Measurements from ENCODE around the gene SPAG4. TPM values are rescaled to one million over a fixed set of nuclear protein-coding genes. Genes with fewer than 3 reads are reported as not detected.

SPAG4 gene
- 3.7 and 5.4 TPM in 2 replicates for total RNA-seq

DNA sequence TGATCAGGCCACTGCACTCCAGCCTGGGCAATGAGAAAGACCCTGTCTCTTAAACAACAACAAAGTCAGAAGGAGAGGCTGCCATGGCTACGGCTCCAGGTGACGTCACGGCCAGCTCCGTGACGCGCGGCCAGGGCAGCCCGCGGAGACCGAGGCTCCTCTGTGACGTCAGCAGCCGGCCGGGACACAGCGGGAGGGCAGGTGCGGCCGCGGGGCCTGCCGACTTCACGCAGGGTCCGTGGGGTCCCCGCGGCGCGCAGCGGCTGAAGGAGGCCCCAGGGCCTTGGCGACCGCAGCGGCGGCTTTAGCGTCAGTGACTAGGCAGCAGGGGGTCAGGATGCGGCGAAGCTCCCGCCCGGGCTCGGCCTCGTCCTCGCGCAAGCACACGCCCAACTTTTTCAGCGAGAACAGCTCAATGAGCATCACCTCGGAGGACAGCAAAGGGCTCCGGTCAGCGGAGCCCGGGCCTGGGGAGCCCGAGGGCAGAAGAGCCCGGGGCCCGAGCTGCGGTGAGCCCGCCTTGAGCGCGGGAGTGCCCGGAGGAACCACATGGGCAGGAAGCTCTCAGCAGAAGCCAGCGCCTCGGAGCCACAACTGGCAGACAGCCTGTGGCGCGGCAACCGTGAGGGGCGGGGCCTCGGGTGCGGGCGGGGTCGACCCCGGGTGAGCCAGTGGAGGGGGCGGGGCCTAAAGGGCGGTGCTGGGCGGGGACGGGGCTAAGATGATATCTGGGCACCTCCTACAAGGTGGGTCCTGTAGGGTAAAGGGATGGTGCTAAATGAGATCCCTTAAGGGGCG is at the start of gene SPAG4:
SPAG4 (plus strand) TSS at position 163 of the 798 bp plus-strand sequence; CDS start at position 338, 175 bp downstream.
- intact Hi-C loops (cut with micrococcal nuclease): loop anchor here (1.0 to 10.0 kb wide), 10 partner anchors 15 to 909 kb away; partner anchors contain the start of genes CEP250, CPNE1, ERGIC3 and NFS1

DNA sequence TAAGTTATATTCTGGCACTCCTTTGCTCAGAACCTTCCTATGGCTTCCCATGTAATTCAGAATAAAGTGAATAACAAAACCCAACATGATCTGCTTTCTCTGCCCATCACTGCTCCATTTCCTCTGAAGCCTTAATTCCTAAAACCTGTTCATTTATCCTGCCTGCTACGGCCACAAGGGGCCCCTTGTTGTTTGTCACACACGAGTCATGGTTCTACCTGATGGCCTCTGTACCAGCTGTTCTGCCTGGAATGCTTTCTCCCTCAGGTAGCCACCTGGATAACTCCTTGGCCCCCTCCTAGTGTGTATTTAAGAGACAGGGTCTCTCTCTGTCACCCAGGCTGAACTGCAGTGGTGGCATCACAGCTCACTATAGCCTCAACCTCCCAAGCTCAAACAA is 47.0 kb upstream of the SPAG4 start:
- intact Hi-C loops (cut with micrococcal nuclease): no loop called here

GRCh38 chr20:35571555-35571954 is 44.1 kb upstream of the SPAG4 start:
- intact Hi-C loops (cut with micrococcal nuclease): no loop called here

GRCh38 chr20:35572838-35573237 is 42.8 kb upstream of the SPAG4 start:
- intact Hi-C loops (cut with micrococcal nuclease): no loop called here

- intact Hi-C loops (cut with micrococcal nuclease): no loop called here
Observed at GRCh38 chr20:35575958-35576357, 39.7 kb upstream of the SPAG4 start.

DNA sequence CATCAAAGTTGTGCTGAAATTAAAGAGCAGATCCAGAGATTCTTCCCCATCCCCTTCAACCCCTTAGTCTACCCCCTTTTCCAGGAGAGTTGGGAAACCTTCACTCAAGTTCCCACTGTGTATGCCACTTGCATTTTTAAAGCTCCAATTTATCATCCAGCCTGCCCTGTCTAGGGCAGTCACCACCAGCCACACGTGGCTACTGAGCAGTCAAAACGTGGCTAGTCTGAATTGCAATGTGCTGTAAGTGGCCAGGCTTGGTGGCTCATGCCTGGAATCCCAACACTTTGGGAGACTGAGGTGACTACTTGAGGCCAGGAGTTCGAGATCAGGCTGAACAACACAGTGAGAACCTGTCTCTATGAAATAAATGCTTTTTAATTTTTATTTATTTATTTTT is 38.8 kb upstream of the SPAG4 start:
- intact Hi-C loops (cut with micrococcal nuclease): no loop called here

DNA sequence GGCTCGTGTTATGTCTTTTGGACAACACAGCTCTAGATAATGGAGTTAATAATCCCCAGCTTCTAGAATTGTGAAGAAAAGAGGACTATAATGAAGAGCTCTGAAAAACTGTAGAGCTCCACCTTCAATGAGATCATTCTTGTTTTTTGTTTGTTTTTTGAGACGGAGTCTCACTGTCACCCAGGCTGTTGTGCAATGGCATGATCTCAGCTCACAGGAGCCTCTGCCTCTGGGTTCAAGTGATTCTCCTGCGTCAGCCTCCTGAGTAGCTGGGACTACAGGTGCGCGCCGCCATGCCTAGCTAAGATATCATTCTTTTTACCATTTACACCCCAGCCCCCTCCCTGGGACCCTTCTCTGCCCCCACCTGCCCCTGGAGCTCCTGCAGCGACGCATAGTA is 37.2 kb upstream of the SPAG4 start:
- intact Hi-C loops (cut with micrococcal nuclease): no loop called here

DNA sequence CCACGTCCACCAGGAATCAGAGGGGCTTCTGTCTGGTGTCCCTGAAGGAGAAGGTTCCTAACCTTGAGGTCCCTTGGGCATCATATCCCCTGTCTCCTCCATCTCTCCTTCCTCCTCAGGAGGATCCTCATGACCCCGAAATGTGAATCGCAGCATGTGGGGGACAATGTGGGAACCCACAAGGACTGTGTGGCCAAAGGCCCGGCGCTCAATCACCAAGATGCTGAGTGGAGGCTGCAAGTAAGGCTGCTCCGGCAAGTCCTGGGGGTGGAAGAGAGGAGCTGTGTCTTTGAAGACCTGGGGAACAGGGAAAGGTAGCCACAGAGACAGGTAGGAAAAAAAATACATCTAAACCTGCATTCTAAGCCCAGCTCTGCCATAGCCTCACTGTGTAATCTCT is 36.4 kb upstream of the SPAG4 start:
- intact Hi-C loops (cut with micrococcal nuclease): no loop called here

DNA sequence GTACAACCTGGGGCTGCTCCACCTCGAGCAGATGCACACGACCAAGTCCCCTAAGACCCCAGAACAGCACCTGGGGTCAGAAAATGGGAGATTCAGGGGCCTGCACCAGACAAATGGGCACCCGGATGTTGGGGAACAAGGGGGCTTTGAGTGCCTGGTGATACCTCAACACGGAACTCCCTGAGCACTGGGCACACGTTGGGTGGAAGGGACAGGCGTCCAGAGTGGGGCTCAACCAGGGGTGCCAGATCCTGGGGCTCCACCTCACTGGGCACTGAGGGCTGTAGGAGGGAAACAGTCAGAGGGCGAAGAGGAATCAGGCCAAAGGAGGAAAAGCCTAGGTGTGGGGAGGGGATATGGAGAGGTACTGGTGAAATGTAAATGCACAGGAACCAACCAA is 33.5 kb upstream of the SPAG4 start:
- intact Hi-C loops (cut with micrococcal nuclease): no loop called here

GRCh38 chr20:35582741-35583404 is 32.8 kb upstream of the SPAG4 start:
- intact Hi-C loops (cut with micrococcal nuclease): no loop called here

DNA sequence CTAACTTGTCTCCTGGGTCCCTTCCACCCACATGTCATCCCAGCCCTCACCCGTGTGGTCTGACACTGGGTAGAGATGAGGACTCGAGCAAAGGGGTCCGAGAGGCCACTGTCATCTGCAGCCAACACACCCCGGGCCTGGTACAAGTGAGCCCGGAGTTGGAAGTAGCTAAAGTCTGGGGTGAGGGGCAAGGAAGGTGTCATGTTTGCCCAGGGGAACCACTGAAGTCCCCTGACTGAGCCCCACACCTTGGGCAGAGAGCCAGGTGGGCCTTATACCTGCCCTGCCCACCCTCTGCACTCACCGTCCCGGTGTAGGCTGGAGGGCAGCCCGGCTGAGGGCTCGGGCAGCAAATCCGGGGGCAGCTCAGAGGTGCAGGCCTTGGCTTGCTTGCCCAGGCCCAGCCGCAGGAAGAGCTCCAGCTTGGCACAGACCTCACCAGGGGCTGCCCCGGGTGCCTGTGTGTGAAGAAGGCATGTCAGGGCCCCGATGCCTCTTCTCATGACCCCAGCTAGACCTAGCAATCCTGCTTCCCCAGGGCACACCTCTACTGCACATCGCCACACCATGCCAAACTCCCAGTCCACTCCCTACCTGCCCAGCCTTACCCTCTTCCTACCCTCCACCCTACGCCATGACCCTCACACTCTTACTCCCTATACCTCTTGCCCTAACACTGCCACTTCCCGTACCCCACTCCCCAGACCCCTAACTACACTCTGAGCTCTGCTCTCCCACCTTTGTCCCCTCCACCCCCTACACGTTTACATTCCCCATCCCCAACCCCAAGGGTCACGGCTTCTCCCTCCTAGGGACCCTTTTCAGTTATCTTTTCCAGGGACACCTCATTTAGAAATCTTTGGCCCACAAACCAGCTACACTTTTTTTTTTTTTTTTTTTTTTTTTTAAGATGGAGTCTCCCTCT is 31.7 kb upstream of the SPAG4 start:
- intact Hi-C loops (cut with micrococcal nuclease): no loop called here

DNA sequence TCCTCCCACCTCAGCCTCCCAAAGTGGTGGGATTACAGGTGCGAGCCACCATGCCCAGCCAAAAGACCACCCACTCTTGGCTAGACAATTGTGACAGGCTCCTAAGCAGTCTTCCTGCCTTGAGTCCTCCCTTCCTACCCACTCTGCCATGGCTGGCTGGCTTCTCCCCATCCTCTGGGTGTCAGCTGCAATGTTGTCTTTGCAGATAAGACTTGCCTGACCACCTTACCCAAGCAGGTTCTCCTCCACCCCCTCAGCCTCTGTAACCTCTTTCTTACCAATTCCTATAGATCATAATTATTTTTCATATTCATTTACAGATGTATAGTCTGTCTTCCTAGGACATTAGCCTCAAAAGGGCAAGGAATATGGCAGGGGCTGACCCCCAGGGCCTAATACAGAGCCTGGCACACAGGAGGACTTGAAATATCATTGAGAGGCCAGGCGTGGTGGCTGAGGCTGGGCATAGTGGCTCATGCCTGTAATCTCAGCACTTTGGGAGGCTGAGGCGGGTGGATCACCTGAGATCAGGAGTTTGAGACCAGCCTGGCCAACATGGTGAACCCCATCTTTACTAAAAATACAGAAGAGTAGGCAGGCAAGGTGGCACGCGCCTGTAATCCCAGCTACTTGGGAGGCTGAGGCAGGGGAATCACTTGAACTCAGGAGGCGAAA is 28.7 kb upstream of the SPAG4 start:
- intact Hi-C loops (cut with micrococcal nuclease): no loop called here

GRCh38 chr20:35587436-35587835 is 28.2 kb upstream of the SPAG4 start:
- intact Hi-C loops (cut with micrococcal nuclease): no loop called here

GRCh38 chr20:35588397-35588796 is 27.2 kb upstream of the SPAG4 start:
- intact Hi-C loops (cut with micrococcal nuclease): no loop called here

- intact Hi-C loops (cut with micrococcal nuclease): no loop called here
Observed at GRCh38 chr20:35592339-35592974, 23.2 kb upstream of the SPAG4 start.

DNA sequence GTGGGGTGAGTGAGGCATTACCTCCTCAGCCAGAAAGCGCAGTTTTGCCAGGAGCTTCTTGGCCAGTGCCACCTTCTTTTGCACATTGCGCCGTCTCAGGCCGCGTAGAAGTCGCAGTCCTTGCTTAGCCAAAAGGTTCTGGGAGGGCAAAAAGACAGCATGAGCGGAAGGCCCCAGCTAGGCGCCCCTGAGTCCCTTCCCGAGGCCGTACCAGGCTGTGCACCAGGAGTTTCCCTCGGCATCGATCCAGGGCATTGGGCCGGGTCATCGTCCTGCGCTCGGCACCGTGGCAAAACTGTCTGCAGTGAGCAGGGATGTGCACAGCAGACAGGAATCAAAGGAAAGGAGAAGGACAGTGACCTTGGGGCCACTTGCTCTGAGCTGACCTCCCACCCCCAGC is 20.2 kb upstream of the SPAG4 start:
- intact Hi-C loops (cut with micrococcal nuclease): no loop called here

DNA sequence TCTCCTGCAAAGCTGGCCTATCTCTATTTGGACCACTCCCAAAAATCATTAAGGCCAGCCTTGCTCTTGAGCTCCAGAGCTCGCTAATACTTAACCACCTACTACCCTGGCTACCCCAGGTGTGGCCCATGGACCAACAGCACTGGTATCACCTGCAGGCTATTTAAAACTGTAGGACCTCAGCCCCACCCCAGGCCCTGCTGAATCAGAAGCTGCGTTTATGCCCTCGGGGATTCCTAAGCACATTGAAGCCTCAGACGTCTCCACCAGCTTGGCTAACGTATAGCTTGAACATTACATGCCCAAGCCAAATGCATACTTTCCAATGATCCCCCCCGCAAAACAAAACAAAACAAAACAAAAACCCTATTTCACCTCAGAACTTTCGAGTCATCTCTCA is 19.7 kb upstream of the SPAG4 start:
- intact Hi-C loops (cut with micrococcal nuclease): no loop called here

DNA sequence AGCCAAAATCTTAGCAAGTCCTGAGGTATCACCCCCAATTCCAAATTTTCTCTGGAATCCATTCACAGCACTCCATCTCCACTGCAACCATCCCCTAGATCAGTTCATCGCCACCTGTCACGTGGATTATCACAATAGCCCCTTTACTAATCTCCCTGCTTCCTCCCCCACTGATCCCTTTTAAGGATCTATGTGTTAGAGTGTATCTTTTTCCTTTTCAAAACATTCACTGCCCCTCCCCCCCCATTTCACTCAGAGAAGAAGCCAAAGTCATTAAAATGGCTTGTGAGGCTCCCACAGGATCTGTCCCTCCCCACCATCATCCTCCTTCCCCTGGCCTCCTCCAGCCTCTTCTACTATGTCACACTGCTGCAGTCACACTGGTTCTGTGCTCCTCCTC is 18.4 kb upstream of the SPAG4 start:
- intact Hi-C loops (cut with micrococcal nuclease): no loop called here

- intact Hi-C loops (cut with micrococcal nuclease): no loop called here
Observed at GRCh38 chr20:35598476-35598875, 17.2 kb upstream of the SPAG4 start.

DNA sequence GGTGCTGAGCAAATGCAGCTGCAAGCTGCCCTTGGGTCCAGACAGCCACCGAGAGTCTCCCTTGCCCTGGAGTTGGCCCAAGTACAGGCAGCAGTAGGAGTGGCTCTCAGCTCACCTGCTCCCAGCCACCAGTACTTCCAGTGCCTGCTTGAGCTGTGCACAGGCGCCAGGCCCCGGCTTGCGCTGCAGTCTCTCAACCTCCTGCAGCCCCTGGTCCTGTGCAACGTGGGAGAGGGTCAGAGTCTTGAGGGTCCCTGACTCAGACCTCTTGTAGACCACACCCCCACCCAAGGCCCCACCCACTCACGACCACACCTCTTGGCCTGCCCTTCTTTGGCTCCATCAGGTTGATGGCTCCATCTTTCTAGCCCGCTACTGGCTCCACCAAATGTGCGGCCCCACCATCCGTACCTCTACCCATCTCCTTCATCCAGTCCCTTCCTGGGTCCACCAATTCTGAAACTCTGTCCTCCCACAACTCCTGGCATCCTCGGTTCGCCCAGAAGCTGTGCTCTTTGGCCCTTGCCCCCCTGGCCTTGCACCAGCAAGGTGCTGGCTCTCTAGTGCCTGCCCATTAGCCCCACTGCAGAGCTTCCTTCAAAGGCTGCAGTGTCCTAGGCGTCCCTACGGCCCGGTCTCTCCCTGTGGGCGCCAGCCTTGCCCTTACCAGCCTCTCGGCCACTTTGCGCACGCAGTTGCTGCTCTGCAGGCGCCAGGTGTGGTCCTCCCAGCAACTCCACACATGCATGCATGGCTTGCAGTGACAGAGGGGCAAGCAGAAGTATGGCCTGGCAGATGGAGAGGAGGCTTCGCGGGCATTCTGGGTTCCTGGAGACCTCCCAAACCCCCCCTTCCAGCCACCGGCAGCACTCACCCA is 16.5 kb upstream of the SPAG4 start:
- intact Hi-C loops (cut with micrococcal nuclease): no loop called here
